Stimulated activated memory B cell treated with anti-CD40 and anti-IgM and Interleukin-4, amounts not matched to agents 10 μg/mL and 1 μg/mL and 100 μg/mL, for 72 hours (primary cell): ENCODE measurements around the gene FGF21.

Experiments used
- ATAC-seq: fragments of 150-1000 bp; cut with Tn5 transposase; 2 replicates; pipeline ENCODE4 v1.10.0; 2021
- H3K27ac Mint-ChIP-seq: one replicate; pipeline ENCODE4 v1.8.0; 2022; ENCODE audit warnings: mild to moderate bottlenecking, mixed read lengths
- H3K27me3 Mint-ChIP-seq: one replicate; pipeline ENCODE4 v1.8.0; 2022; ENCODE audit warnings: mixed read lengths
- H3K36me3 Mint-ChIP-seq: one replicate; pipeline ENCODE4 v1.8.0; 2022; ENCODE audit warnings: mixed read lengths
- H3K4me1 Mint-ChIP-seq: one replicate; pipeline ENCODE4 v1.8.0; 2022; ENCODE audit warnings: mixed read lengths
- H3K4me3 Mint-ChIP-seq: one replicate; pipeline ENCODE4 v1.8.0; 2022; ENCODE audit warnings: mild to moderate bottlenecking, moderate library complexity, mixed read lengths
- H3K9me3 Mint-ChIP-seq: one replicate; pipeline ENCODE4 v1.8.0; 2022; ENCODE audit warnings: mixed read lengths

Gene FGF21

GRCh38 chr19:48741129-48741999, 14.0 kb upstream of the FGF21 start:
- Mint-ChIP-seq H3K36me3 (no peaks in the 10 kb centered on the region), H3K9me3 (peaks cover 8% of the 10 kb centered on the region), H3K27ac (no peak overlapping the region), H3K27me3 (peaks cover 61% of the 10 kb centered on the region), H3K4me1 (peaks cover 25% of the 10 kb centered on the region), H3K4me3 (no peak overlapping the region)
- no peak for ATAC-seq

GRCh38 chr19:48742096-48742495, 13.2 kb upstream of the FGF21 start:
- no peak overlapping the region for H3K4me3 Mint-ChIP-seq
- H3K4me1 Mint-ChIP-seq, result peaks cover 27% of the 10 kb centered on the region
- H3K27ac Mint-ChIP-seq, result no peak overlapping the region
- no peaks in the 10 kb centered on the region for H3K36me3 Mint-ChIP-seq
- peaks cover 7% of the 10 kb centered on the region for H3K9me3 Mint-ChIP-seq
- no peak for ATAC-seq
- H3K27me3 Mint-ChIP-seq, result peaks cover 69% of the 10 kb centered on the region

DNA sequence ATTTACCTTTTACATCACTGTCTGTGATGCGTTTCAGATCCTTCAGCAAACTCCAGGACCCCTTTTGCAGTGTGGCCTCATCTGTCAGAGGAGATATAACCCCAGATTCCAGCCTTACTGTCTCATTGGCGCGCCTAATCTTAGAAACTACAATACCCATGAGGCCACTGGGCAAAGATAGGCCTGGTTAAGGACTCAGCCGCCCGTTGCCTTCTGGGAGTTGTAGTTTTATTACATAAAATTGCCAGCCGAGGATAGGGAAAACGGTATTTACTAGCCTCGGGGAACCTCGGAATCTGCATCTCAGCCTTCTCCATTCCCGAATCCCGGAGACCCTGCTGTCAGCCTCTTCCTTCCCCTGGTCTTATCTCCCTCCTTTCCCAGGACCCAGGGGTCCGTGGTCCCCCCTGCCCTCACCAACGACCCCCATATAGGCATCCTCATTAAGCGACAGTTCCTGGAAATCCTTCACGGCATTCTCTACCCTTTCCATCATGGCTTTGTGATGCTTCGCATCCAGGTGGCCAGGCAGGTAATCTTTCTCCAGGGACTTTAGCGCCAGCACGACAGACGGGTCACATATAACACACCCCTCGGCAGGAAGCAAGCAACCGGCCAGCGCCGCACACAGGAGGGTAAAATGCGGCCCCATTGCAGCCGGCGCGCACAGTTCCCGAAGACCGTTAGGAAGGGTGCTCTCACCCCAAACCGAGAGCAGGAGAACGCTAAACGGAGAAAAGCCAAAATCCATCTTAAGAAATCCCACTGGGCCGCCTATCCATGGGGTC, 9.9 kb upstream of the FGF21 start:
- H3K4me1 Mint-ChIP-seq, result peaks cover 16% of the 10 kb centered on the region
- ATAC-seq, result peak; percentile 72
- H3K27me3 Mint-ChIP-seq, result peaks cover 75% of the 10 kb centered on the region
- no peak overlapping the region for H3K27ac Mint-ChIP-seq
- peaks cover 3% of the 10 kb centered on the region for H3K9me3 Mint-ChIP-seq
- H3K36me3 Mint-ChIP-seq, result no peaks in the 10 kb centered on the region
- no peak overlapping the region for H3K4me3 Mint-ChIP-seq

- no peak overlapping the region for H3K27ac Mint-ChIP-seq
- H3K9me3 Mint-ChIP-seq, result peaks cover 3% of the 10 kb centered on the region
- peaks cover 75% of the 10 kb centered on the region for H3K27me3 Mint-ChIP-seq
- no peak overlapping the region for H3K4me3 Mint-ChIP-seq
- ATAC-seq, result no peak
- H3K36me3 Mint-ChIP-seq, result no peaks in the 10 kb centered on the region
- H3K4me1 Mint-ChIP-seq, result peaks cover 14% of the 10 kb centered on the region
Observed at GRCh38 chr19:48746110-48746509, 9.2 kb upstream of the FGF21 start.

GRCh38 chr19:48746738-48747575, 8.4 kb upstream of the FGF21 start, which contains the start of gene IZUMO1:
IZUMO1 (minus strand) TSS chr19:48746909; CDS start chr19:48745859, 1,050 bp downstream.
- no peak within 1 kb of the TSS for H3K27ac Mint-ChIP-seq
- H3K36me3 Mint-ChIP-seq, result no peaks in the 10 kb centered on the region
- H3K27me3 Mint-ChIP-seq, result peaks cover 75% of the 10 kb centered on the region
- H3K4me3 Mint-ChIP-seq, result no peak within 1 kb of the TSS
- peaks cover 3% of the 10 kb centered on the region for H3K9me3 Mint-ChIP-seq
- ATAC-seq, result peak; percentile 75
- peaks cover 7% of the 10 kb centered on the region for H3K4me1 Mint-ChIP-seq

DNA sequence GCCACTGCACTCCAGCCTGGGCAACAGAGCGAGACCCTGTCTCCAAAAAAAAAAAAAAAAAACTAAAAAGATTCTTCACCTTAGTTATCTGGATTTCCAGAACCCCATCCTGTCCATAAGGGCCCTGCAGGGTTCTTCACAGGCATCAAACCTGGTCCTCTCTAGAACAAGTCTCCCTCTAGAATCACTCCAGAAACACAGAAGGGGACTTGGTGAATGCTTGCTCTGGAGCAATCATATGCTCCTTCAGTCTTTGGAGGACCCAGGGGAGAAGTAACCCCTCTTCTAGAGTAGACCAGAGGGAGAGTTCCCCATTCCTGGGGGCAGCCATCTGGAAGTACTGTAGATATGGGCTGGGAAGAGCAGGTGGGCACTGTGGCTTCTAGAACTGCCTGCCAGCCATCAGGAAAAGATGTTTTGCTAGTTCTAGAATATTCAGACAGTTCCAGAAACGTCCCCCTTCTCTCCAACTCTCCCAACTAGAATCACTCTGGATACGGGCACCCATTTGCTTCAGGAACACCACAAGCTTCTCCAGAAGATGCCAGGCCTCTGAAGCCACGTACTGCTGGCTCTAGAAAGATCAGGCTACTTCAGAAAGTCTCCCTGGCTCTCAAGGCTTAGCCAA, 5.6 kb upstream of the FGF21 start:
- Mint-ChIP-seq H3K4me1 (peaks cover 21% of the 10 kb centered on the region), H3K27ac (no peak overlapping the region), H3K9me3 (peaks cover 3% of the 10 kb centered on the region), H3K4me3 (no peak overlapping the region), H3K36me3 (no peaks in the 10 kb centered on the region), H3K27me3 (peaks cover 79% of the 10 kb centered on the region)
- ATAC-seq, result no peak

DNA sequence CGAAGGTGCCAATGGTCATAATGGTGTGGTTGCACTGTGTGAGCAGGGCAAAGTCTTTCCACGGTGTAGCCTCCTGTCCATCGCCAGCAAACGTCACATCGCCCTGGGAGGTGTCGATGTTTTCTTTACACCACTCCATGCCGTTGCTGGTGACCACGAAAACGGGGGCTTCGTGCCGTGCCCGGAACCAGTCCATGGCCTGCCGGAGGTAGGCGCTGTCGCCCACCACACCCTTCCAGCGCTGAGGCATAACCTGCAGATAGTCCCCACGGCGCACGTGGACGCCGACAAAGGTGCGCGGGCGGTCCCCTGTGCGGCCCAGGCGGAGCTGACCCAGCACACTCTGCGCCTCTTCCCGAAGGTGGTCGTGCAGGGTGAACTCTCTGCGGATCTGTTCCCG, 5.0 kb upstream of the FGF21 start:
- Mint-ChIP-seq H3K9me3 (peaks cover 3% of the 10 kb centered on the region), H3K36me3 (no peaks in the 10 kb centered on the region), H3K4me1 (peaks cover 21% of the 10 kb centered on the region), H3K4me3 (no peak overlapping the region), H3K27ac (no peak overlapping the region), H3K27me3 (peaks cover 82% of the 10 kb centered on the region)
- no peak for ATAC-seq

- H3K27ac Mint-ChIP-seq, result no peak overlapping the region
- no peaks in the 10 kb centered on the region for H3K36me3 Mint-ChIP-seq
- ATAC-seq, result no peak
Observed at GRCh38 chr19:48750771-48751504, 4.4 kb upstream of the FGF21 start.

DNA sequence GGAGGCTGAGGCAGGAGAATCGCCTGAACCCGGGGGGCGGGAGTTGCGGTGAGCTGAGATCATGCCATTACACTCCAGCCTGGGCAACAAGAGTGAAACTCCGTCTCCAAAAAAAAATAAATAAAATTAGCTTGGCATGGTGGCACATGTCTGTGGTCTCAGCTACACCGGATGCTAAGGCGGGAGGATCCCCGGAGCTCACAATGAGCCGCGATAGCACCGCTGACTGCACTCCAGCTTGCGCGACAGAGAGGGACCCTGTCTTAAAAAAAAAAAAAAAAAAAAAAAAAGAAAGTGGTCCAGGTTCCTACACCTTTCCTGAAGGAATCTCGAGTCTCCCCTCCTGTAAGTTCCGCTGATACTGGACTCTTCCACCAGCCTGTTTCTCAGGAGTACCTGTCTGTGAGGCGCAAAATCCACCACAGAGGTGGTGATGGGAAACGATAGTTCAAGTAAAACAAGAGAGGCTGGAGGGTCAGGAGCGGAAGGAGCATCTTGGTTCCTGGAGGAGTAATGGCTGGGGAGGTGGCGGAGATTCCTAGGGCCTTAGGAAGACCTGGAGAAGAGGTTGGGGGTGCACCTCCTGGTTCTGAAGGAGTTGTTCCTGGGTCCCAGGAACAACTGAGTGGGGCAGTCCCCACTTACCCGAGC, 3.4 kb upstream of the FGF21 start:
- no peak for ATAC-seq
- Mint-ChIP-seq H3K36me3 (no peaks in the 10 kb centered on the region), H3K4me3 (peak overlapping the region; percentile 60), H3K9me3 (no peaks in the 10 kb centered on the region), H3K27ac (no peak overlapping the region), H3K27me3 (peaks cover 82% of the 10 kb centered on the region), H3K4me1 (peaks cover 20% of the 10 kb centered on the region)

More at GRCh38 chr19:48750771-48751504, 4.4 kb upstream of the FGF21 start:
- Mint-ChIP-seq H3K9me3 (peaks cover 3% of the 10 kb centered on the region), H3K4me1 (peaks cover 21% of the 10 kb centered on the region), H3K4me3 (peak overlapping the region; percentile 27), H3K27me3 (peaks cover 82% of the 10 kb centered on the region)

- peaks cover 79% of the 10 kb centered on the region for H3K27me3 Mint-ChIP-seq
- H3K9me3 Mint-ChIP-seq, result no peaks in the 10 kb centered on the region
- H3K4me3 Mint-ChIP-seq, result peak within 1 kb of the TSS; percentile 65
- no peaks in the 10 kb centered on the region for H3K36me3 Mint-ChIP-seq
- H3K27ac Mint-ChIP-seq, result no peak within 1 kb of the TSS
- peaks cover 15% of the 10 kb centered on the region for H3K4me1 Mint-ChIP-seq
- ATAC-seq, result peak; percentile 67
Observed at GRCh38 chr19:48752496-48753365, 2.6 kb upstream of the FGF21 start, which contains the start of gene FUT1. FUT1 (minus strand) TSS chr19:48752641; CDS start chr19:48751281, 1,360 bp downstream.

- H3K36me3 Mint-ChIP-seq, result no peaks in the 10 kb centered on the region
- H3K27me3 Mint-ChIP-seq, result peaks cover 77% of the 10 kb centered on the region
- no peak for ATAC-seq
- H3K4me3 Mint-ChIP-seq, result no peak overlapping the region
- H3K4me1 Mint-ChIP-seq, result peaks cover 22% of the 10 kb centered on the region
- no peak overlapping the region for H3K27ac Mint-ChIP-seq
- no peaks in the 10 kb centered on the region for H3K9me3 Mint-ChIP-seq
Observed at GRCh38 chr19:48755787-48756186, 463 bp downstream of the FGF21 start.

- H3K4me1 Mint-ChIP-seq, result peaks cover 22% of the 10 kb centered on the region
- no peak overlapping the region for H3K4me3 Mint-ChIP-seq
- H3K27me3 Mint-ChIP-seq, result peaks cover 77% of the 10 kb centered on the region
- no peaks in the 10 kb centered on the region for H3K36me3 Mint-ChIP-seq
- no peak for ATAC-seq
- no peaks in the 10 kb centered on the region for H3K9me3 Mint-ChIP-seq
- no peak overlapping the region for H3K27ac Mint-ChIP-seq
Observed at GRCh38 chr19:48756212-48756611, 888 bp downstream of the FGF21 start.

GRCh38 chr19:48756686-48757085, 1.4 kb downstream of the FGF21 start:
- no peaks in the 10 kb centered on the region for H3K36me3 Mint-ChIP-seq
- H3K27ac Mint-ChIP-seq, result no peak overlapping the region
- ATAC-seq, result no peak
- H3K9me3 Mint-ChIP-seq, result no peaks in the 10 kb centered on the region
- H3K27me3 Mint-ChIP-seq, result peaks cover 77% of the 10 kb centered on the region
- H3K4me3 Mint-ChIP-seq, result no peak overlapping the region
- H3K4me1 Mint-ChIP-seq, result peaks cover 22% of the 10 kb centered on the region
